A673 (cell line): ENCODE results near the gene NPLOC4.

Experiments used
- EZH2 ChIP-seq: fragments of 200-600 bp; sonication (generic); IDR thresholded peaks from 2 replicates; pipeline ENCODE4 v1.6.1; 2017; ENCODE audit warnings: borderline replicate concordance, low read depth, mild to moderate bottlenecking, mixed read lengths, antibody characterized with exemption, low read length; ENCODE audit not compliant: poor library complexity, severe bottlenecking
- TF ChIP-seq, protein P1 (sequence below): fragments of 300-800, 200-600 bp; sonication (generic); conservative IDR thresholded peaks from 2 replicates; pipeline ENCODE4 v1.5.1; 2017; ENCODE audit warnings: low read depth, mild to moderate bottlenecking, antibody characterized with exemption, low read length, moderate library complexity, mixed read lengths

DNA sequence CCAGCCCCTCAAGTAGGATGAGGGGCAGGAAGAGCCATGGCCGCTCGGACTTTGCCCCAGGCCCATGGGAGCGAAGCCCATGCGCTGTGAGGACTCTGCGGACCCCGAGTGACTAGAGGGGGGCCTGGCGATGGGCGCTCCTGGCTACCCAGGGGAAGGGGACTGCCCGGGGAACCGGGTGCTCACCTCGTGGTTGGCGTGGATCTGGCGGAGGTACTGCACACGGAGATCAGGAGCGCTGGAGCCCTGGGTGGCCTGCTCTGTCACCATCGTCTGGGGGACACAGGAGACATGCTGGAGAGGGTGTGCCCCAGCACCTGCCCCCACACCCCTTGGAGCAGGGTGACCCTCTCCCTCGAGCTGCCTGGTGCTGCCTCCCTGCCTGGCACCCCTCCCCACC lies 95.8 kb downstream of the NPLOC4 start:
- TF ChIP-seq, protein P1, sequence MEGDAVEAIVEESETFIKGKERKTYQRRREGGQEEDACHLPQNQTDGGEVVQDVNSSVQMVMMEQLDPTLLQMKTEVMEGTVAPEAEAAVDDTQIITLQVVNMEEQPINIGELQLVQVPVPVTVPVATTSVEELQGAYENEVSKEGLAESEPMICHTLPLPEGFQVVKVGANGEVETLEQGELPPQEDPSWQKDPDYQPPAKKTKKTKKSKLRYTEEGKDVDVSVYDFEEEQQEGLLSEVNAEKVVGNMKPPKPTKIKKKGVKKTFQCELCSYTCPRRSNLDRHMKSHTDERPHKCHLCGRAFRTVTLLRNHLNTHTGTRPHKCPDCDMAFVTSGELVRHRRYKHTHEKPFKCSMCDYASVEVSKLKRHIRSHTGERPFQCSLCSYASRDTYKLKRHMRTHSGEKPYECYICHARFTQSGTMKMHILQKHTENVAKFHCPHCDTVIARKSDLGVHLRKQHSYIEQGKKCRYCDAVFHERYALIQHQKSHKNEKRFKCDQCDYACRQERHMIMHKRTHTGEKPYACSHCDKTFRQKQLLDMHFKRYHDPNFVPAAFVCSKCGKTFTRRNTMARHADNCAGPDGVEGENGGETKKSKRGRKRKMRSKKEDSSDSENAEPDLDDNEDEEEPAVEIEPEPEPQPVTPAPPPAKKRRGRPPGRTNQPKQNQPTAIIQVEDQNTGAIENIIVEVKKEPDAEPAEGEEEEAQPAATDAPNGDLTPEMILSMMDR, result no peak
- no peak for TF ChIP-seq EZH2
